NCI-H1694 (cell line): ENCODE data around the gene GAGE2A.
"Not testable (repeated sequence)": the region's sequence is repeated elsewhere in the genome, so short reads cannot be mapped to it uniquely, and the experiment has no call there.

Experiments used
- DNase-seq: peaks from one replicate; lab custom pipeline; 2025; lab: John Stamatoyannopoulos, UW

Gene GAGE2A, protein sequence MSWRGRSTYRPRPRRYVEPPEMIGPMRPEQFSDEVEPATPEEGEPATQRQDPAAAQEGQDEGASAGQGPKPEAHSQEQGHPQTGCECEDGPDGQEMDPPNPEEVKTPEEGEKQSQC

DNA sequence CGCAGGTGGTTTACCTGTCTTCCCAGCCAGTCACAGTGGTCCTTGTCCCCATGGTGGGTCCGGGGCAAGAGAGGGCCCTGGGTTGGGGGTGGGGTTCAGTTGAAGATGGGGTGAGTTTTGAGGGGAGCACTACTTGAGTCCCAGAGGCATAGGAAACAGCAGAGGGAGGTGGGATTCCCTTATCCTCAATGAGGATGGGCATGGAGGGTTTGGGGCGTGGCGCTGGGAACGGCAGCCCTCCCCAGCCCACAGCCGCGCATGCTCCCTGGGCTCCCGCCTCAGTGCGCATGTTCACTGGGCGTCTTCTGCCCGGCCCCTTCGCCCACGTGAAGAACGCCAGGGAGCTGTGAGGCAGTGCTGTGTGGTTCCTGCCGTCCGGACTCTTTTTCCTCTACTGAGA, at the start of gene GAGE2A:
Gene GAGE2A, plus strand, starts transcription at position 301 of the 400 bp plus-strand sequence. CDS start 1,155 bp downstream, outside the sequence.
- DNase-seq, result not testable (repeated sequence)

DNA sequence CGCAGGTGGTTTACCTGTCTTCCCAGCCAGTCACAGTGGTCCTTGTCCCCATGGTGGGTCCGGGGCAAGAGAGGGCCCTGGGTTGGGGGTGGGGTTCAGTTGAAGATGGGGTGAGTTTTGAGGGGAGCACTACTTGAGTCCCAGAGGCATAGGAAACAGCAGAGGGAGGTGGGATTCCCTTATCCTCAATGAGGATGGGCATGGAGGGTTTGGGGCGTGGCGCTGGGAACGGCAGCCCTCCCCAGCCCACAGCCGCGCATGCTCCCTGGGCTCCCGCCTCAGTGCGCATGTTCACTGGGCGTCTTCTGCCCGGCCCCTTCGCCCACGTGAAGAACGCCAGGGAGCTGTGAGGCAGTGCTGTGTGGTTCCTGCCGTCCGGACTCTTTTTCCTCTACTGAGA, 47.9 kb upstream of the GAGE2A start, which contains the start of gene GAGE12D:
Gene GAGE12D, plus strand, starts transcription at position 301 of the 400 bp plus-strand sequence. CDS start 1,155 bp downstream, outside the sequence.
- not testable (repeated sequence) for DNase-seq

DNA sequence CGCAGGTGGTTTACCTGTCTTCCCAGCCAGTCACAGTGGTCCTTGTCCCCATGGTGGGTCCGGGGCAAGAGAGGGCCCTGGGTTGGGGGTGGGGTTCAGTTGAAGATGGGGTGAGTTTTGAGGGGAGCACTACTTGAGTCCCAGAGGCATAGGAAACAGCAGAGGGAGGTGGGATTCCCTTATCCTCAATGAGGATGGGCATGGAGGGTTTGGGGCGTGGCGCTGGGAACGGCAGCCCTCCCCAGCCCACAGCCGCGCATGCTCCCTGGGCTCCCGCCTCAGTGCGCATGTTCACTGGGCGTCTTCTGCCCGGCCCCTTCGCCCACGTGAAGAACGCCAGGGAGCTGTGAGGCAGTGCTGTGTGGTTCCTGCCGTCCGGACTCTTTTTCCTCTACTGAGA, 38.3 kb upstream of the GAGE2A start, which contains the start of gene GAGE12E:
Gene GAGE12E, plus strand, starts transcription at position 301 of the 400 bp plus-strand sequence. CDS start 1,155 bp downstream, outside the sequence.
- not testable (repeated sequence) for DNase-seq

DNA sequence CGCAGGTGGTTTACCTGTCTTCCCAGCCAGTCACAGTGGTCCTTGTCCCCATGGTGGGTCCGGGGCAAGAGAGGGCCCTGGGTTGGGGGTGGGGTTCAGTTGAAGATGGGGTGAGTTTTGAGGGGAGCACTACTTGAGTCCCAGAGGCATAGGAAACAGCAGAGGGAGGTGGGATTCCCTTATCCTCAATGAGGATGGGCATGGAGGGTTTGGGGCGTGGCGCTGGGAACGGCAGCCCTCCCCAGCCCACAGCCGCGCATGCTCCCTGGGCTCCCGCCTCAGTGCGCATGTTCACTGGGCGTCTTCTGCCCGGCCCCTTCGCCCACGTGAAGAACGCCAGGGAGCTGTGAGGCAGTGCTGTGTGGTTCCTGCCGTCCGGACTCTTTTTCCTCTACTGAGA, 28.8 kb upstream of the GAGE2A start, which contains the start of gene GAGE12F:
Gene GAGE12F, plus strand, starts transcription at position 301 of the 400 bp plus-strand sequence. CDS start 1,155 bp downstream, outside the sequence.
- not testable (repeated sequence) for DNase-seq

DNA sequence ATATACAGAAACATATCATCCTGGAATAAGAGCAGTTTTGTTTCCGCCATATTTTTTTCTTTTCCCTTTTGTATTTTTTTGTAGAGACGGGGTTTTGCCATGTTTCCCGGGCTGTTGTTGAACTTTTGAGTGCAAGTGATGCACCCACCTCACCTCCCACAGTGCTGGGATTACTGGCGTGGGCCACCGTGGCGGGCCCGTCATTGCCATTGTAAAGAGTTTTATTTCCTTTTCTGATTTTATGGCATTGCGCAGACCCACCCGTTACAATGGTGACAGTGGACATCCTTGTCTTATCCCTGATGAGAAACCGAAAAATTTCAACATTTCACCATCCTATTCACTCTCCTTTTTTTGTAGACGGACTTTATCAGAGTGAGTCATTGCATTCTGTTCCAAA, 20.6 kb upstream of the GAGE2A start:
- not testable (repeated sequence) for DNase-seq

DNA sequence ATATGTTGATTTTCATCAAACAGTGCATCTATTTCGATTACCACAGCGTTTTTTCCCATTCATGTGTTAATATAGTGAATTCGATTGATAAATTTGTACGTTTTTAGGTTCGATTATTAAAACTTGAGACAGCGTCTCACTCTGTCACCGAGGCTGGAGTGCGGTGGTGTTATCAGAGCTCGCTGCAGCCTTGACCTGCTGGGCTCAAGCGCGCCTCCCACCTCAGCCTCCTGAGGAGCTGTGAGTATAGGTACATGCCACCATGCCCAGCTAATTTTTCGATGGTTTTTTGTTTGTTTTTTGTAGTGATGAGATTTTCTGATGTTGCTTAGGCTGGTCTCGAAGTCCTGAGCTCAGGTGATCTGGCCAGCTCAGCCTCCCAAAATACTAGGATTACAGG, 20.1 kb upstream of the GAGE2A start:
- not testable (repeated sequence) for DNase-seq

DNA sequence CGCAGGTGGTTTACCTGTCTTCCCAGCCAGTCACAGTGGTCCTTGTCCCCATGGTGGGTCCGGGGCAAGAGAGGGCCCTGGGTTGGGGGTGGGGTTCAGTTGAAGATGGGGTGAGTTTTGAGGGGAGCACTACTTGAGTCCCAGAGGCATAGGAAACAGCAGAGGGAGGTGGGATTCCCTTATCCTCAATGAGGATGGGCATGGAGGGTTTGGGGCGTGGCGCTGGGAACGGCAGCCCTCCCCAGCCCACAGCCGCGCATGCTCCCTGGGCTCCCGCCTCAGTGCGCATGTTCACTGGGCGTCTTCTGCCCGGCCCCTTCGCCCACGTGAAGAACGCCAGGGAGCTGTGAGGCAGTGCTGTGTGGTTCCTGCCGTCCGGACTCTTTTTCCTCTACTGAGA, 19.2 kb upstream of the GAGE2A start, which contains the start of gene GAGE12G:
Gene GAGE12G, plus strand, starts transcription at position 301 of the 400 bp plus-strand sequence. CDS start 1,155 bp downstream, outside the sequence.
- not testable (repeated sequence) for DNase-seq

DNA sequence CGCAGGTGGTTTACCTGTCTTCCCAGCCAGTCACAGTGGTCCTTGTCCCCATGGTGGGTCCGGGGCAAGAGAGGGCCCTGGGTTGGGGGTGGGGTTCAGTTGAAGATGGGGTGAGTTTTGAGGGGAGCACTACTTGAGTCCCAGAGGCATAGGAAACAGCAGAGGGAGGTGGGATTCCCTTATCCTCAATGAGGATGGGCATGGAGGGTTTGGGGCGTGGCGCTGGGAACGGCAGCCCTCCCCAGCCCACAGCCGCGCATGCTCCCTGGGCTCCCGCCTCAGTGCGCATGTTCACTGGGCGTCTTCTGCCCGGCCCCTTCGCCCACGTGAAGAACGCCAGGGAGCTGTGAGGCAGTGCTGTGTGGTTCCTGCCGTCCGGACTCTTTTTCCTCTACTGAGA, 9.6 kb upstream of the GAGE2A start, which contains the start of gene GAGE12H:
Gene GAGE12H, plus strand, starts transcription at position 301 of the 400 bp plus-strand sequence. CDS start 1,155 bp downstream, outside the sequence.
- not testable (repeated sequence) for DNase-seq

DNA sequence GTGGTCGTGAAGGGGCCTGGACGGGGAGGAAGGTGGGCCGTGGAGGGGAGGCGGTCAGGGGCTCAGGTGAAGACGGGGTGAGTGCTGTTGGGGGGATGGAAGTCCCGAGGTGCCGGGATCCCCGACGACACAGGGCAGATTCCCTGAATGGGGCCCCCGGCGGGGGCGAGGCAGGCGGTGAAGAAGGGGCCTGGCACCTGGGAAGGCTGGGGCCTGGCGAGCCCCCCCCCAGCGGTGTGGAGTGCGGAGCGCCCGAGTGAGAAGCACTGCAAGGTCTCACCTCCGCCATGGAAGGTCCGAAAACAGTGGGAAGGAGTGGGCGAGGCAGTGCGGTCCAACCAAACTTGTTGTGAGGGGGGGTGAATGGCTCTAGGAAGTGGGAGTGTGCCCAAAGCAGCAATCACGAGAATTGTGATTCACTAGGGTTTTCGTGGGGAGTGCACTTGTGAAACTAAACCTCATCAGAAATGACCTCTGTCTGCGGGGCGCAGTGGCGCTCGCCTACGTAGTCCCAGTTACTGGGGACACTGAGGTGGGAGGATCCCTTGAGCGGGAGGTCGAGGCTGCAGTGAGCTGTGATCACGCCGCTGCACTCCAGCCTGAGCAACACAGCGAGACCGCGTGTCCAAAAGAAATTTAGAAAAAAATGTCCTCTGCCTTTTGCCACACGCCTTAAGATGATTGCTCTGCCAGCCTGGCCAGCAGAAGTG, 628 bp downstream of the GAGE2A start:
- not testable (repeated sequence) for DNase-seq

DNA sequence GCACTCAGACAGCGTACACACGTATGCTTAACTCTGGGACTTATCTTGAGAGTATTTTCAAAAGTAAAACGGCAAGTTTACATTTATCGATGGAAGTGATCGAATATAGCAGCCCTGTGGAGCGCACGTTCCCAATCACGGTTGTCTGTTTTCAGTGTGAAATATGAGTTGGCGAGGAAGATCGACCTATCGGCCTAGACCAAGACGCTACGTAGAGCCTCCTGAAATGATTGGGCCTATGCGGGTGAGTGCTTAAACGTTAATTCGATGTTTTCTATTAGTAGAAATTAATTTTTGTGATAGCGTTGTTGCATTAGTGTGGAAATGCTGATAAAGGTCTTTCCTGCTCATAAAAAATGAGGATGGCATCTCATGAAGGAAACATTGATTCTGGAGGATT, 1.2 kb downstream of the GAGE2A start:
- not testable (repeated sequence) for DNase-seq

DNA sequence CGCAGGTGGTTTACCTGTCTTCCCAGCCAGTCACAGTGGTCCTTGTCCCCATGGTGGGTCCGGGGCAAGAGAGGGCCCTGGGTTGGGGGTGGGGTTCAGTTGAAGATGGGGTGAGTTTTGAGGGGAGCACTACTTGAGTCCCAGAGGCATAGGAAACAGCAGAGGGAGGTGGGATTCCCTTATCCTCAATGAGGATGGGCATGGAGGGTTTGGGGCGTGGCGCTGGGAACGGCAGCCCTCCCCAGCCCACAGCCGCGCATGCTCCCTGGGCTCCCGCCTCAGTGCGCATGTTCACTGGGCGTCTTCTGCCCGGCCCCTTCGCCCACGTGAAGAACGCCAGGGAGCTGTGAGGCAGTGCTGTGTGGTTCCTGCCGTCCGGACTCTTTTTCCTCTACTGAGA, 9.4 kb downstream of the GAGE2A start, which contains the start of gene GAGE1:
Gene GAGE1, plus strand, starts transcription at position 301 of the 400 bp plus-strand sequence. CDS start 1,155 bp downstream, outside the sequence.
- DNase-seq, result not testable (repeated sequence)

DNA sequence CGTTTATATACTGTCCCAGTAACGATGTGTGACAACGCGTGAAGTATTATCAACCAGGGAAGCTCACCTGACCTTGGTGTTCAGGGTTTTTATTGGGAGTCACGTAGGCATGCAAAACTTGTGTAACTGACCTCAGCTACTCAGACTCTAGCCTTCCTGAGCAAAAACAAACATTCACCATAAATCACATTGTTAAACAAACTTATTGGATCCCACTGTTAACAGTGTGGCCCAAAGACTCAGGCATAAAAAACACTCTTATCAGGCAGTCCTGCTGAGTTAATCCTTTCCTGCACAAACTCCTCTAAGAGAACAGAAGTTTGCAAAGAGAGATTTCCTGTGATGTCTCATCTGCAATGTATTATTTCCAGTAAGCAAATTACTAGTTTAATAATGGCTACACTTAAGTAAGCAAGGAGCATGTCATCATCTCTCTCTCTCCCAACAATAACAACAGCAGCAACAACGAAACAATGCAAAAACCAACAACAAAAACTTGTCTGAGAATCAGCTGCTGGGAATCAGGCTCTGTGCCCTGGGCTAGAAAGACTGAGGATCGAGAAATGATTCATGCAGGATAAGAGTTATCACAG, 21.5 kb downstream of the GAGE2A start:
- no peak for DNase-seq

DNA sequence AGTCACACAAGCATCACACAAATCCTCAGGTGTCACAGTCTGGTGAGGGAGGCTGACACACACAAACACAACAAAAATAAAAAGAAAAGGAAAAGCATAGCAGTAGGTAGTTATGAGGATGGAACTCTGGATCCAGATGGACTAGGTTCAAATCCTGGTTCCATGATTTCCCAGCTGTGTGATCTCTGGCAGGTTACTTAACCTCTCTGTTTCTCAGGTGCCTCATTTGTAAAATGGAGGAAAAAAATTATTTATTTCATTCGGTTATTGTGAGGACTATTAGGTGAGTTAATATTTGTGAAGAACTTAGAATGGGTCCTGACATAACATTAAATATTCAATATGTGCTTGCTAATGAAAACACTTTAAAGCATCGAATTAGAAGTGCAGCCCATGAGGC, 29.3 kb downstream of the GAGE2A start:
- no peak for DNase-seq

DNA sequence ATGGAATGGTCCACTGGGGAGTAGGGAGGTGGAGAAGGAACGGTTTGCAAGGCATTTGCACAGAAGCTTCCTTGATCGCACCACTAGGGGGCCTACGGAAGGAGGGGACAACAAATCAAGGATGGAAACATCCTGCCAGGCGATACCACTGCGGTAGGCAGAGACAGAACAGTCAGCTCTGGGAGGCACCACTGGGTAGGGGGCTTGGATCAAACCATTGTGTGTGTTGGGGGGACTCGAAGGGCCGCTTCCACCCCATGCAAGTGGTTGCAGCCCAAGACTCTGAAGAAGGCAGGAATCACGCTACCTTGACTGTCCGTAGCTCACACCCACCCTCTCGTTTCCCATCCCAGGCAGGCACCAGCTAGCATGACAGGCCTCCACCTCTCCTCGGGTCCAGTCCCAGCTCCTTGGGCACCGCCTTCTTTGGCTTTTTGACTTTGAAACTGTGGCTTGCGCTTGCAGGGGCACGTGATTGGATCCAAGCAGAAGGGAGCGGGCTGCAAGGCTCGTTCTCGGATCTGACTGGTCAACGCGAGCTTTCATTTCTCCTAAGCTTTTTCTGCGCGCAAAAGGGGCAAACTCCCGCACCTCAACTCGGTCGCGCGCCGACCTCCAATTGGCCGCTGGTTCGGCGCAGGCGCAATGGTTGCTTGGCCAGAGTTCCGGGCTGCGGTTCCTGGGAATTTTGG, 37.9 kb downstream of the GAGE2A start:
- no peak for DNase-seq

DNA sequence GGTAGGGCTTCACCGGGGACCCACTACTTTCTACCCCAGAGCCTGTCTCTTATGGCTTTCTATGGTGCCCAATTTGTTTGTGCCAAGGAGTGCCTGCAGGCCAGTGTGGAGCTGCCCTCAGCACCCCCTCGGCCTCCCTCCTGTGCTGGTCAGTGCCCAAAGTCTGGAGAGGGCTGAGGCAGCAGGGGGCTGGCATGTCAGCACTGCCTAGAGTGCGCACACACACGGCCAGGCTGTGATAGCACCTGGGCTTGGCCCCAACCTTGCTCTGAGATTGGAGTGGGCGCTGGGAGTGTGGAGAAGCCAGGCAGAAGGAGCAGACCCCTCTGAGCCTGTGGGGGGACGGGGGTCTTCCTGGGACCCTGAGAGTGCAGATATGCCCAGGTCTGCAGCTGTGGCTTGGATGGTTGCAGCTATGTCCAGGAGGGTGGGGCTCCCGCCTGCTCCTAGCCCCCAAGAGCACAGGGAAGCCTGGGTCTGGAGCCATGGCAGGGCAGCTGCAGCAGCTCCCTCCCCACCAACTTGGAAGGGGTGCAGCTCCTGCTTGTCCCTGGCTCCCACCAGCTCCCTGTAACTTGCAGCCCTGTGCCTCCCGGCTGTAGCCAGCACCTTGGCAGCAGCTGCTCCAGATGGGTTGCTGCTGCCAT, 55.8 kb downstream of the GAGE2A start:
- DNase-seq, result no peak
